Liver (tissue), 3 donors: ENCODE measurements around the gene GRIFIN.

Experiments
- CTCF ChIP-seq: fragments of 150-350 bp; IDR thresholded peaks from 2 replicates; pipeline ENCODE4 v1.5.1; 2017; ENCODE audit warnings: improper control_type of control experiment, low read depth, low read length; ENCODE audit not compliant: missing input control
- EGR1 ChIP-seq, 2 donors: IDR thresholded peaks; 2 replicates each; pipeline ENCODE4 v1.6.1; 2016 to 2018; ENCODE audit warnings: antibody characterized with exemption in 2 of 2, low read depth in 2 of 2
- JUND ChIP-seq, 2 donors: IDR thresholded peaks; 2 replicates each; pipeline ENCODE4 v1.6.1; 2016; ENCODE audit warnings: antibody characterized with exemption in 2 of 2
- NR2F2 ChIP-seq: IDR thresholded peaks from 2 replicates; pipeline ENCODE4 v1.6.1; 2016; ENCODE audit warnings: antibody characterized with exemption
- RAD21 ChIP-seq, 2 donors: IDR thresholded peaks; 2 replicates each; pipeline ENCODE4 v1.6.1; 2016; ENCODE audit warnings: antibody characterized with exemption in 2 of 2, mild to moderate bottlenecking in 2 of 2
- RXRA ChIP-seq, 2 donors: IDR thresholded peaks; 2 replicates each; pipeline ENCODE4 v1.6.1; 2017 to 2018; ENCODE audit warnings: antibody characterized with exemption in 2 of 2, mild to moderate bottlenecking in 1 of 2
- SP1 ChIP-seq: IDR thresholded peaks from 2 replicates; pipeline ENCODE4 v1.6.1; 2018; ENCODE audit warnings: antibody characterized with exemption, mild to moderate bottlenecking
- TAF1 ChIP-seq: conservative IDR thresholded peaks from 2 replicates; pipeline ENCODE4 v1.6.1; 2016; ENCODE audit warnings: antibody characterized with exemption, mild to moderate bottlenecking
- TF ChIP-seq, protein P1 (sequence below): IDR thresholded peaks from 2 replicates; pipeline ENCODE4 v1.6.1; 2016; ENCODE audit warnings: antibody characterized with exemption
- TF ChIP-seq, protein P2 (sequence below): IDR thresholded peaks from 2 replicates; pipeline ENCODE4 v1.6.1; 2016; ENCODE audit warnings: antibody characterized with exemption
- donor health status: healthy.
- donor health status: healthy.

- TF ChIP-seq RXRA (IDR thresholded peaks at IDR 0.05) (no peak), CTCF (no peak), NR2F2 (no peak), RAD21 (IDR thresholded peaks at IDR 0.05) (no peak), JUND (IDR thresholded peaks at IDR 0.05) (no peak), EGR1 (IDR thresholded peaks at IDR 0.05; ENCODE audit: low read depth in 2 of 2) (no peak), TAF1 (no peak), SP1 (no peak)
- TF ChIP-seq, protein P1, sequence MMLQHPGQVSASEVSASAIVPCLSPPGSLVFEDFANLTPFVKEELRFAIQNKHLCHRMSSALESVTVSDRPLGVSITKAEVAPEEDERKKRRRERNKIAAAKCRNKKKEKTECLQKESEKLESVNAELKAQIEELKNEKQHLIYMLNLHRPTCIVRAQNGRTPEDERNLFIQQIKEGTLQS: no peak
- TF ChIP-seq, protein P2, sequence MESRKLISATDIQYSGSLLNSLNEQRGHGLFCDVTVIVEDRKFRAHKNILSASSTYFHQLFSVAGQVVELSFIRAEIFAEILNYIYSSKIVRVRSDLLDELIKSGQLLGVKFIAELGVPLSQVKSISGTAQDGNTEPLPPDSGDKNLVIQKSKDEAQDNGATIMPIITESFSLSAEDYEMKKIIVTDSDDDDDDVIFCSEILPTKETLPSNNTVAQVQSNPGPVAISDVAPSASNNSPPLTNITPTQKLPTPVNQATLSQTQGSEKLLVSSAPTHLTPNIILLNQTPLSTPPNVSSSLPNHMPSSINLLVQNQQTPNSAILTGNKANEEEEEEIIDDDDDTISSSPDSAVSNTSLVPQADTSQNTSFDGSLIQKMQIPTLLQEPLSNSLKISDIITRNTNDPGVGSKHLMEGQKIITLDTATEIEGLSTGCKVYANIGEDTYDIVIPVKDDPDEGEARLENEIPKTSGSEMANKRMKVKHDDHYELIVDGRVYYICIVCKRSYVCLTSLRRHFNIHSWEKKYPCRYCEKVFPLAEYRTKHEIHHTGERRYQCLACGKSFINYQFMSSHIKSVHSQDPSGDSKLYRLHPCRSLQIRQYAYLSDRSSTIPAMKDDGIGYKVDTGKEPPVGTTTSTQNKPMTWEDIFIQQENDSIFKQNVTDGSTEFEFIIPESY: no peak
These were observed 29.2 kb upstream of the GRIFIN start for GRCh38 chr7:2505401-2505800.
